NAMALWA (cell line): Measurements from ENCODE around the gene SNED1.

Experiments
- DNase-seq: peaks from one replicate; pipeline ENCODE4 v3.0.0-alpha.2; 2015; ENCODE audit warnings: low spot score

Gene SNED1

DNA sequence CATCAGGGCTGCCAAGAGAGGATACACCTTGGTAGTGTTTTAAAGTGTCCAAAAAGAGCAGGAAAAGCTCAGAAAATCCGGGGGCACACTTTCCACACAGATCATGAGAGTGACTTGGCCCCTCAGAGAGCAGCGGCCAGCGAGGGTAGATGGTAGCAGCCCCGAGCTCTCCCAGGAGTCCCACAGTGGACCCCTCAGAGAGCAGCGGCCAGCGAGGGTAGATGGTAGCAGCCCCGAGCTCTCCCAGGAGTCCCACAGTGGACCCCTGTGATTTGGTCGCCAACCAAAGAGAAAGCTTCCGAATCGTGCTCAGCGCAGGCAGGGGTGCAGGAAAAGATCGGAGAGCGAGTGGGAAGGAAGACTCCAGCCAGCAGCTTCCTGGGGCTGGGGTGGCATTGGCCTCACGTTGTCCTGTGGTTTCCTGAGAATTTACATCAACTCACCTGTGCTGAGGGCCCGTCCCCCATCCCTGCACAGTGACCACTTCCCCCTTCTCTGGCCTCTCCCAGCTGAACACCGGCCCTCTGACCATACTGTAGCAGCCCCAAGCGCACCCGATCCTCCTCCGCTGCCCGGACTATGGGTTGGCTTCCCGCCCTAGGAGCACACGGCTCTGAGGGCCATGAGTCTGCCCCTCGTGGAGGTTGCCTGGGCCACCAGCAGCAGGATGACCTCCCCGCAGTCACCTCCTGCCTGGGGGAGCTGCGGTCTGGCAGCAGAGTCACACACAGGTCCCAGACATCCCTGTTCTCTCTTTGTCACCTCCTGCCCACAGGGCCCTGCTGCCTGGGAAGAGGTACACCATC lies 69.9 kb downstream of the SNED1 start:
- DNase-seq: no peak

DNA sequence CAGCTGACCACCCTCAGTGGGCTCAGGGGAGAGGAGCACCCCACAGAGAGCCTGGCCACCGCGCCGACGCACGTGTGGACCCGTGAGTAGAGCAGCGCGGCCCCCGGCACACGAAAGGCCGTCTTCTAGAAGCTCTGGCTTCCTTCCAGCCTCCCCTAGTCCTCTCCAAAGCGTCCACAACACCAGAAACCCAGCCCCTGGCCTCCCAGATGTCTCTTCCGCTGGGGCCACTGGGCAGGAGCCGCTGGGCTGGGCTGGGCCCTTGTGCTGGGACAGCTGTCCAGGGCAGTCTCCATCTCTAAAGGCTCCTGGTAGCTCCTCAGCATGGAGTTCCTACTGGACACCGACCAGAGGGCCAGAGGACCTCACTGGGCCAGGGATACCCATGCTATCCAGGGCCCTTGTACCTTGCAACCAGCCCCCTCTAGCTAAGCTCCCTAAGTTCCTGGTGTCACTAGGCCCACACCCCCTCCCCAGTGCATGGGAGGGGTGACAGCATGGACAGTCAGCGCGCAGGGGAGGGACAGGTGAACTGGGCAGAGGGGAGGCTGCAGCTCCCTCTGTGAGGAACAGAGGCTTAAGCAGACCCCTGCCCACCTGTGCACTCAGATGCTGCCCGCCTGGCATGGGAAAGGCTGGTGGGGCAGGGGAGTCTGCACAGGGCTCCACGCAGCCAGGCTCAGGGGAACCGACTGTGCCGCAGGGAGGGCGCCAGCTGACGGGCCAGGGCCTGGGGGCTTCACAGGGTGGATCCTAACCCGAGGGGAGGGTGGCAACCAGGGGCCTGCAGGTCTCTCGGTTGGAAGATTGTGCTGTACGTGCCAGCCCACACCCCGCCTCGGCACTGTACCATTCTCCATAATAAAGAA lies 70.8 kb downstream of the SNED1 start:
- DNase-seq: no peak

DNA sequence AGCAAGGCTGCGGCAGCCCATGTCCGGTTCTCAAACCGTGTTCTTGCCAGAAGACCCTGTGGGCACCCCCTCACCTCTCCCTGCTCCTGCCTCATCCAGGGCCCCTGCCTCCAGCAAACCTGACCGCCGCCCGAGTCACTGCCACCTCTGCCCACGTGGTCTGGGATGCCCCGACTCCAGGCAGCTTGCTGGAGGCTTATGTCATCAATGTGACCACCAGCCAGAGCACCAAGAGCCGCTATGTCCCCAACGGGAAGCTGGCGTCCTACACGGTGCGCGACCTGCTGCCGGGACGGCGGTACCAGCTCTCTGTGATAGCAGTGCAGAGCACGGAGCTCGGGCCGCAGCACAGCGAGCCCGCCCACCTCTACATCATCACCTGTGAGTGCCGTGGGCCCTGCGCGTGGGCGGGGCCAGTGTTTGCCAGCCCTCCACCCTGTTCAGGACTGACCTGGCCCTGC lies 71.4 kb downstream of the SNED1 start:
- no peak for DNase-seq

DNA sequence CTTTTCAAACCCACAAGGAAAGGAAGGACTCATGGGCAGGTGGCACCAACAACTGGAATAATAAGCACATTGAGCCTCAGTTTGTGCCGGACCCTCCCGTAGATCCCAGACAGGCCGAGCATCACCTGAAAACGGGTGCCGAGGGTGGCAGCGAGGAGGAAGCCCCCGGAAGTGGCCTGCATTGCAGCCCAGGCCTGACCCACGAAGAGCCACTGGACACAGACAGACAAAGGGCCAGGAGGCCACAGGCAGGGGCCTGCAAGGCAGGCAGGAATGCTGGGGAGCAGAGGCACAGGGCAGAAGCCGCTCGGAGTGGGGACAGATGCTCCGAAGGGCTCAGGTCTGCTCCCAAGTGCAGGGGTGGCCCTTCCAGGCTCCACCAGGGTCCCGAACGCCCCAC lies 71.9 kb downstream of the SNED1 start:
- DNase-seq: no peak

DNA sequence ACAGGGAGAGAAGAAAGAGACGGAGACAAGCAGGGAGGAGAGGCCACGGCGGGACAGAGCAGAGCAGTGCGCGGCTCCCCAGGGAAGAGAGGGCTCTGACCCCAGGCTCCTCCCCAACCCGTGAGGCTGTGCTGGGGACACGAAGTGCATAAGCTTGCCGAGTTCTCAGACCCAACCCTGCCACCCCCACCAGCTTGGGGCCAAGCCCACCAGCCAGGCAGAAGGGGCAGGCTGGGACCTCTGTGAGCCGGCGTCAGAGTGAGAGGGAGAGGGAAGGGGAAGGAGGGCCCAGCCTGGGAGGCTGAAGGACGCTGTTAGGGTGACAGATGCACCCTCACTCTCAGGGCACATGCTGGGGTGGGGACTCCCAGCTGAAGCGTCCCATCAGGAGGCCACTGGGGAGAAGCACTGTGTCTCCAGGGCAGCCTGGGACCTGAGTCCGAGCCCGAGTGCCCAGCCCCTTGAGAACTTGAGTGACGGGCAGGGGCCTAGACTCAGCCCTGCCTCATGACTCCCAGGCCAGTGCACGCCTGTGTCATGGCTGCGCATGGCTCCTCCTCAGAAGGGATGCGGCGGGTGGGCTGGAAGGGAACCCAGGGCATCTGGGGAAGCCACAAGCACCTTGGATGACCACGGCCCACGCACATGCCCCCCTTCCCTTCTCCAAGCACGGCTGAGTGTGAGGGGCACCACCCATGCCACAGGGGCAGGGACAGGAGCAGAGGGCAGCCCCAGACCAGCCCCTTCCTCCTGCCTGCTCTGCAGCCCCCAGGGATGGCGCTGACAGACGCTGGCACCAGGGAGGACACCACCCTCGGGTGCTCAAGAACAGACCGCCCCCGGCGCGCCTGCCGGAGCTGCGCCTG lies 72.6 kb downstream of the SNED1 start:
- no peak for DNase-seq

DNA sequence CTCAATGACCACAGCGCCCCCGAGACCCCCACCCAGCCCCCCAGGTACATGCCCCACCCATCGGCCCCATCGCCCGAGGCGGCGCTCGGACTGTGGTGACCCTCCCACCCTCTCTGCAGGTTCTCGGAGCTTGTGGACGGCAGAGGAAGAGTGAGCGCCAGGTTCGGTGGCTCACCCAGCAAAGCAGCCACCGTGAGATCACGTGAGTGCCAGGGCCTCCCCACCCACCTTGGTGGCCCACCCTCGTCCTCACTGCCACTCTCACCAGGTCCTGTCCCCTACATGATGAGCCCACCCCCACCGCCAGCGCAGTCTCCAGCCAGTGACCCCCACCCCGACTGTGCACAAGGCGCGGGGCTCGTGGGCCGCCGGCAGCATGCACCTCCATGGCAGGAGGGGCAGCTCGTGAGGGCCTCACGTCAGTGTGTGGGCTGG lies 73.3 kb downstream of the SNED1 start:
- no peak for DNase-seq

DNA sequence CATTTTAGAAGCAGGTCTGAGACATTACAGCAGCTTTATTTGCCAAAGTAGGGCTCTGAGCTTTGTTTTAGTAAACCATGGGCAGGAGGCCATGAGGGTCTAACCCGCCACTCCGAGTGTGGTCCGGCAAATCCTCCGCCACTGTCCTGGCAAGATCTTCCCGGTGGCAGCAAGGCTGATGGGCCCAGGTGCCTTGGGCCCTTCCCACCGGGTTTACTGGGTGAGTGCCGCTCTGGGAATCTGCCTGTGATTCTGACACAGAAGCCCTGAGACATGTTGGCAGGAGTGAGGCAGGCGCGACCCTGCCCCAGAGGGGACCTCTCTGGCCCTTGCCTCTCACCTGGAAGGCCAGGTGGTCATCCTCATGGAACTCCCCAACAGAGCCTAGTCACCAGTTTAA lies 73.7 kb downstream of the SNED1 start:
- DNase-seq: no peak

DNA sequence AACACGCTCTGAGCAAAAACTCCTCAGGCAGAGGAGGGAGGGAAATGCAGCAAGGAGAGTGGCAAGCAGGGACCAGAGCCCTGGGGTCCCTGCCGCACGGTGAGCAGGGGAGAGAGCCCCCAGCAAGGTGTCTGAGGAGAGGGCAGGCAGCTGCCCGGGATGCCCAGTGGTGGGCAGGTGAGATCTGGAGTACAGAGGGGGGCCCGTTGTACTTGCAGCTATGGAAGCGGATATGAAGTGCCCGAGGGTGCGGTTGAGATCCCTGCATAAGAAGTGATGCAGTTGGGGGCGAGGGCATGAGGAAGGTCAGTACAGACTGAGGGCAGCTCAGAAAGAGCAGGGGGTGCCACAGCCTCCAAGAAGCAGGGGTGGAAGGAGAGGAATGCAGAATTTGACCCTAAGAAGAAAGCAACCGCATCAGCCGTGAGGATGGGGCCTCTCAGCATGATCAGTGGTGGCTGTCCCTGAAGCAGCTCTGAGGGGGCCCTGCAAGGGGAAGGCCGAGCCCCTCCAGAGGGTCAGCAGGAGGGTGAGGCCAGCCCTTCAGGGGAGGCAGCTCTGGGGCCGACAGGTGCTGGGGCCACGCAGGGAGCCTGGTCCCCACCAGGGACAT lies 74.2 kb downstream of the SNED1 start:
- no peak for DNase-seq

DNA sequence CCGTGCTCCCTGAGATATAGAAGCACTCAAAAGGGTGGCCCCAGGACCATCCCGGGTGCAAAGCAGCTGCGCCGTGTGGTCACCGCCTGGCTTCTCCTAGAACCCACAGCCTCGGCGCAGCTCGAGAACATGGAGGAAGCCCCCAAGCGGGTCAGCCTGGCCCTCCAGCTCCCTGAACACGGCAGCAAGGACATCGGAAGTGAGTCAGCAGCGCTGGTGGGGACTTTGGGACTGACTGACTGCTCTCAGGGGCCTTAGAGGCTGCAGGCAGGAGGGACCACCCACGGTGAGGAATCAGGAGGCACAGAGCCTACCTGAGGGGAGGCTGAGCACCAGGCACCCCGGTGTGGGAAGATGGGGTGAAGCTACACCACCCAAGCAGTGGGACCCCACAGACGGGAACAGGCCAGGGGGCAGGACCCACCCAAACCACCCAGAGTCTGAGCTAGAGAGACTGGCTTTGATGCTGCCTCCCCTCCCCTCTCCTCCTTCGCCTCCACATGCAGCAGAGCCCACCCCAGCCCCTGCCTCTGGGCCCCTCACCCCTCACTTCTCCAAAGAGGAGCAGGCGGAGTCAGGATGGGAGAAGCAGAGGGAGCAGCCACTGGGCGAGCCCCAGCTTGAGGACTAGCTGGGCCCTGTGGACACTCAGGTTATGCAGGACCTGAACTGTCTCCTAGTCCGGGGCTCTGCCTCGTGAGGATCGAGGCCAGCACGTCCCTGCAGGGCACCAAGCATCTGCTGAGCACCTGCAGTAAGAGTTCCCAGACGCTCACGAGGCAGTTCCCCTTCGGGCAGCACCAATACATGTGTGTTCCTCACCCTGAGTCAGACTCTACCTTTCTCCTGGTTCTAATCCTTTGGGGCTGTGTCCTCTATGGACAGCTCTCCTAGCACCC lies 75.0 kb downstream of the SNED1 start:
- DNase-seq: no peak

DNA sequence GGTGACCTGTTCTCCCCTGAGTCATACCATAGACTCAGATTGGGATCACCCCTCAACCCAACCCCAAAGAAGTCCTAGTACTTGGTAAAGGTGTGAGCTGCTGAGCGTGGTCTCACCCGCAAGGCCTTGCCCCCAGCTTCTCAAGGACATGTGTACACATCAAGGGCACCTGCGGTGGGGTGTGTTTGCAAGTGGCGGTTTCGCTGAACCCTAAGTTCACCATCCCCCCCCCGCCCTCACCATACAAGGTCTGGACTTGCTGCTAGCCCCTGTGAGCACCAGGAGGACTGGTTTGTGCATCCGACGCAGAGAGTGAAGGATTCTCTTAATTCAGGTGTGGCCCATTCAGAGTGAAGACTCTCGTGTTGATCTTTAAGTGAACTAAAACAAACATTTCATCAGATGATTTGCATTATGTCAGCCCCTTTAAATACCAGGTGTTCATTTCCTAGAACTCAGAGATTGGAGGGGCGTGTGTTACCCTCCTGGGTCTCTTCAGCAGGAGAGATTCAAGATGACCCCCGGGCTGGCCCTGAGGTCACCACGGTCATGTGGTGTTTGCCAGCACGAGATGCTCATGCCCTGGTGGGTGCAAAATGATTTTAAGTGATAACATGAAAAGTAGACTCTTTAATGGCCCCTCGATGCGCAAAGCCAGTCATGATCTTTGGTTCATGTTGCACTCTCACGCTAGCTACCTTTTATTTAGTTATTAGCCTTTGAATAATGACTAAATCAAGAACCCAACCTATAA lies 75.8 kb downstream of the SNED1 start:
- DNase-seq: no peak

DNA sequence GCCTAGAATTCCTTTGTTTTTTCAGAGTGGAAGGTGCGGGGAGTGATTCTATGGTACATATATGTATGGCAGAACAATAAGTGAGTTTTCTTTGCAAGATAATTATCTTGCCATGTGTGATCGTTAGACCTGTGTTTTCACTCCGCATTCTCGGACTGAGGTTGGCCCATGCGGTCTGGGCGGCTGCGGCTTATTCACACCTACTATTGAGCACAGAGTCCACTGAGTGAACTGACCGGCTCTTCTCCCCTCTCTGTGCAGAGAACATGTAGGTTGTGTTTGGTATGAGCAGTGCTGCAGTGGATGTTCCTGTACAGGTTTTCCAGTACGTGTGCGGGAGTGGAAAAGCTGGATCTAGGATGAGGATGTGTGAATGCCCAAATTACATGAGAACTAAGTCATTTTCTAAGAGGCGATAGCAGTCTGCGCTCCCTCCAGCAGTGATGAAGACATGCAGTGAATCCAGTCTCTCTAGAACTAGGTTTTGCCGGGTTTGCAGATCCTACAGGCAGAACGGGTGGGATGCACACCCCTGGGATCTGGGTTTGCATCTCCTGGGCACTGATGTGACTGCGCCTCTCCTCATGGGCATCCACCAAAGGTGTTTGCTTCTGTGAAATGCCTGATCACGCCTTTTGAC lies 76.6 kb downstream of the SNED1 start:
- DNase-seq: no peak

DNA sequence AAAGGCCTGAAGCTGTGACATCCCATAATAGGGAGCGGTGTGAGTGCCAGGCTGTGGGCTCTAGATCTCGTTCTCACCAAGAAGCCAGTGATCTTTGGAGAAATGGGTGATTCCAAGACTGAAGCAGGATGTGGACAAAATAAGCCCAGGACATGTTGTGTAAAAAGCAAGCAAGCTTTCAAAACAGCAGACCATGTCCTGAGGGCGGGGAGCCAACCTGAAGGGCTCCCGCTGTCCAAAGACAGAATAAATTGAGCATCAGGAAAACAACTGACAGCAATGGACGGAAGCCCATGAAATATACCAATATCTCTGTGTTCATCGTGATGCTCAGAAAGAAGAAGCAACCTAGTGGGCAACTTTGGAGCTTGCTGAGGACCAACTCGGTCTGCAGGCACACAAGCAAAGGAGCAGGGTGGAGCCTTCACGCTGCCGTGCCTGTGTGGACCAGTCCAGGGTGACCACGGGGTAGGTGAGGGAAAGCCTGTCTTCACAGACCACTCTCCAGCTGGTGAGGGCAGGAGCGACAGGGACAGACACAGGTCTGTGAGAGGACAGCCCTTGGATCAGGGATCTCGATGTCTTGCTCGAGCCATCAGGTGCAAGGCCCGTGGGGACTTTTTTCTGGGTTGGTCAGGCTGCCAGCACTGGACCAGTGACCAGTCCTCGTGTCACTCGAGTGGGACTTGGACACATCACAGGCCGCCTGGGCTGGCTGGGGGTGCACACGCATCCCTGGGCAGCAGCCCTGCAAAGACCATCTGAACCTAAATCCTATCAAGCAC lies 82.2 kb downstream of the SNED1 start:
- no peak for DNase-seq

DNA sequence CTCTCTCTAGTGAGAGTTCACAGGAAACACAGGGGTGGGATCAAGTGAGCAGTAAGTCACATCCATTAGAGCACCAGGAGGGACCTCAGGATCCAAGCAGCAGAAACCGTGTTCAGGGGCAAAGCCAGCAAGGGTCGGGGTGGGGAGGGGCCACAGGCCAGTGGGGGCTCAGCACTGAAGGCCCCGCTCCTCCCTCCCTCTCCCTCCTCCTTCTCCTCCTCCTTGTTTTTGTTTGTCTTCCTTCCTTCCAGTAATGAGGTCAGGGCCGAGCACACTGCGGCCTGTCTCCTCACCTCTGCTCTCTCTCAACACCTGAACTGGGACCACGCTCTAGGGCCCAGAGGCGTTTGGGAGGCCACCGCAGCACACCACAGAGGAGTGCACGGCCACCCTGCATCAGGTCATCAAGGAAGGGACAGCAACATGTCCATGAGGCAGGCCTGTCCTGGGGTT lies 82.8 kb downstream of the SNED1 start:
- DNase-seq: no peak

DNA sequence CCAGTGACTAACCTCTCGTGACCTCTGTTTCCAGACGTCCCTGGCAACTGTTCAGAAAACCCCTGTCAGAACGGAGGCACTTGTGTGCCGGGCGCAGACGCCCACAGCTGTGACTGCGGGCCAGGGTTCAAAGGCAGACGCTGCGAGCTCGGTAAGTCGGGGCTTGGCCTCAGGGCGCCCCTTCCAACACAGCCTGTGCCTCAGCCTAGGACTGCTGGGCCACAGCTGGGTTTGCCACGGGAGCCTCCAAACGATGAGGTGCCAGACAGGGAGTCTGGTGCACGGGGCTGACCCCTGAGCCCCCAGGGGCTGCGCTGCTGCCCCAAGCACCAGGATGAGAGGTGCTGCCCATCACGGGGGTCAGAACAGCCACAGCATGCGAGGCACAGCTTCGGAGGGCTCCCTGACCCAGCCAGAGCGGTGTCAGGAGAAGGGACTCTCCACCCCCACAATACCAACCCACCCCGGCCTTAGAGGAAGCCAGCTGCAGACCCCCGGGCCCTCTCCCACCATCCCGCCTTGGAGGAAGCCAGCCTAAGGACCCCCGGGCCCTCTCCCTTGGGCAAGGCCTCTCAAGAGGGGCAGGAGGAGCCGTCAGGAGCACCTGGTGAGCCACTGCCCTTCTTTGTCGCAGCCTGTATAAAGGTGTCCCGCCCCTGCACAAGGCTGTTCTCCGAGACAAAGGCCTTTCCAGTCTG lies 83.4 kb downstream of the SNED1 start:
- DNase-seq: no peak

DNA sequence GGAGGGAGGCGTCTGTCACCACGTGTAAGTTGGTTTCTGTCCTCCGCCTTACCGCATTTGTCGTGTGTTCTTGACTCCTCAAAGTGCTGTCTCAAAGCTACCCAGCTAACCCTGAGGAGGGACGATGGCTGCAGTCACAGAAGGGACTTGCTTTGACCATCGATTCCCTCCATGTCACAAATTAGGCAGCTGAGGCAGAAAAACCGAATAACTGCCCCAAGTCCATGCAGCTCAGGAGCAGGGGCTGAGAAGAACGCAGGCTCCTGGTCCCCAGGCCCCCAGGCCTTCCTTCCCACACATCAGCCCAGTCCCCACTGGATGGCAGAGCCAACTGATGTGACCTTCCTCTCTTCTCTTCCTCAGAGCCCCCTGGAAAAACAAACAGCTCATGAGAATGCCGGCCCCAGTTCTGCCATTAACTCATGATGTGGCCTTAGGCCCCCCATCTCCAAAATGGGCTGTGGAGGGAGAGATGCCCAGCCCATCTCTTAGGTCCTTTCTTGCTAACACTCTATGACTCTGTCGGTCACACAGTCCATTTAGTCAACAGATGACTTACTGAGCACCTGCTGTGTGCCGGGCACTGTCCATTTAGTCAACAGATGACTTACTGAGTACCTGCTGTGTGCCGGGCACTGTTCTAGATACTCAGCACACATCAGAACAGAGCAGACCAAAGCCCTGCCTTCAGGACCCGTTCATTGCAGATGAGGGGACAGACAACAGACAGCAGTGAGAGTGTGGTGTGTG lies 84.1 kb downstream of the SNED1 start:
- DNase-seq: no peak

DNA sequence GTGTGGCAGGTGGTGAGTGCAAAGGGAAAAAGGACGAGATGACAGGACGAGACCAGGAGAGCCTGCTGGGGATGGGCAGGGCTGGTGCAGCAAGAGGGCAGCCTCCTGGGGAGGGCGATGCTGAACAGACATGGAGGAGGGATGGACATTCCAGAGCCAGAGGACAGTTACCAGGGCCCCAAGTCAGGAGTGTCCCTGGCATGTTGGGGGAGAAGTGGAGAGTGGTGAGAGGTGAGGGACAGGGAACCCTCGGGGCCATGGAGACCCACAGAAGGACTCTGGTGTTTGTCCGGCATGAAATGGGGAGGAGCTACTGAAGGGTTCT lies 84.6 kb downstream of the SNED1 start:
- no peak for DNase-seq

DNA sequence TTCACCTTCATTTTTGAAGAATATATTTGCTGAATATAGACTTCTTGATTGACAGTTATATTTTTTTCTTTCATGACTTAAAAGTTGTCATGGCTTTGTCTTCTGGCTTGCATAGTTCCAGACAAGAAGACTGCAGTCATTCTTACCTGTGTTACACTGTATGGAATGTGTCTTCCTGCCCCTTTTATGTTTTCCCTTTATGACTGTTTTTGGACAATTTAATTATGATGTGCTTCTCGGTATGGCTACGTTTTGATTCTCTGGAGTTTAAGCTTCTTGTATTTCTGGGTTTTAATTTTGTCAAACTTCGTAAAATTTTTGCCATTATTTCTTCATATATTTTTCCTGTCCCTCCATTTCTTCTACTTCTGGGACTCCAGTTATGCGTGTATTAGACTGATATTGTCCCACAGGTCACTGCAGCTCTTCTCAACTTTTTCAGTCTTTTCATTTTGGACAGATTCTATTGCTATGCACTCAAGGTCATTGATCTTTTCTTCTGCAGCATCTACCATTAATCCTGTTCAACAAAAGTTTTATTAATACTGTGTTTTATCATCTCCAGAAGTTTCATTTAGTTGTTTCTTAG lies 86.5 kb downstream of the SNED1 start:
- no peak for DNase-seq
